Measurements from ENCODE around the gene ZBTB16. TPM values are rescaled to one million over a fixed set of nuclear protein-coding genes. Genes with fewer than 3 reads are reported as not detected.
A peak's percentile ranks its signal among the peaks of the same experiment; 100 is the strongest.

Gene ZBTB16
- total RNA-seq, 1 experiment from 2014 or later = not detected

- no peak for DNase-seq (ENCODE audit: low spot score)
These were observed 122.2 kb downstream of the ZBTB16 start for GRCh38 chr11:114181752-114182151.

GRCh38 chr11:114182471-114183043, 123.0 kb downstream of the ZBTB16 start:
- DNase-seq (ENCODE audit: low spot score) = no peak

GRCh38 chr11:114183044-114183511, 123.6 kb downstream of the ZBTB16 start:
- DNase-seq (ENCODE audit: low spot score) = no peak

GRCh38 chr11:114185436-114185835, 125.9 kb downstream of the ZBTB16 start:
- DNase-seq (ENCODE audit: low spot score) = no peak

GRCh38 chr11:114187173-114187572, 127.7 kb downstream of the ZBTB16 start:
- DNase-seq (ENCODE audit: low spot score) = no peak

- no peak for DNase-seq (ENCODE audit: low spot score)
These were observed 129.5 kb downstream of the ZBTB16 start for GRCh38 chr11:114188851-114189570.

GRCh38 chr11:114190630-114191029, 131.1 kb downstream of the ZBTB16 start:
- DNase-seq (ENCODE audit: low spot score) = no peak

GRCh38 chr11:114191893-114192292, 132.4 kb downstream of the ZBTB16 start:
- DNase-seq (ENCODE audit: low spot score) = no peak

GRCh38 chr11:114192841-114193389, 133.4 kb downstream of the ZBTB16 start:
- no peak for DNase-seq (ENCODE audit: low spot score)

GRCh38 chr11:114193730-114194679, 134.5 kb downstream of the ZBTB16 start:
- DNase-seq (ENCODE audit: low spot score) = no peak

GRCh38 chr11:114194702-114195101, 135.2 kb downstream of the ZBTB16 start:
- DNase-seq (ENCODE audit: low spot score) = no peak

- DNase-seq (ENCODE audit: low spot score) = no peak
These were observed 135.6 kb downstream of the ZBTB16 start for GRCh38 chr11:114195151-114195550.

GRCh38 chr11:114195981-114196731, 136.6 kb downstream of the ZBTB16 start:
- peak; percentile 40 for DNase-seq (ENCODE audit: low spot score)

- no peak for DNase-seq (ENCODE audit: low spot score)
These were observed 137.6 kb downstream of the ZBTB16 start for GRCh38 chr11:114196997-114197703.

GRCh38 chr11:114197799-114198500, 138.4 kb downstream of the ZBTB16 start:
- DNase-seq (ENCODE audit: low spot score) = no peak

GRCh38 chr11:114199051-114199450, 139.5 kb downstream of the ZBTB16 start:
- DNase-seq (ENCODE audit: low spot score) = no peak

GRCh38 chr11:114200351-114201133, 141.0 kb downstream of the ZBTB16 start:
- DNase-seq (ENCODE audit: low spot score) = no peak

GRCh38 chr11:114201219-114201618, 141.7 kb downstream of the ZBTB16 start:
- DNase-seq (ENCODE audit: low spot score) = no peak

Measured in HT-29 (cell line).